KBM-7 (cell line): ENCODE measurements around the gene GPHB5.
"Not testable (repeated sequence)": the region's sequence is repeated elsewhere in the genome, so short reads cannot be mapped to it uniquely, and the experiment has no call there.

Experiments used
- DNase-seq: peaks from one replicate; pipeline ENCODE4 v3.0.0-alpha.2; 2015
- in situ Hi-C: fragments of 300-500 bp; cut with MboI; formaldehyde crosslinking; loops from 2 replicates; pipeline ENCODE4 v1.14.3; 2020; ENCODE audit warnings: low sequenced_read_pairs, low pct_unique_long_range_greater_than_20kb, mixed read lengths

The GPHB5 gene

GRCh38 chr14:63297372-63298063 lies 21.2 kb downstream of the GPHB5 start:
- in situ Hi-C loops = no loop called here
- DNase-seq = no peak

- DNase-seq = no peak
- in situ Hi-C loops = no loop called here
Measured at GRCh38 chr14:63296060-63296563, 22.6 kb downstream of the GPHB5 start.

- DNase-seq = no peak
- in situ Hi-C loops = no loop called here
Measured at GRCh38 chr14:63295231-63295685, 23.5 kb downstream of the GPHB5 start.

- in situ Hi-C loops = no loop called here
- DNase-seq = no peak
Measured at GRCh38 chr14:63292805-63293204, 25.9 kb downstream of the GPHB5 start.

GRCh38 chr14:63290741-63291430 lies 27.8 kb downstream of the GPHB5 start:
- DNase-seq = no peak
- in situ Hi-C loops = no loop called here

GRCh38 chr14:63288853-63289252 lies 29.9 kb downstream of the GPHB5 start:
- in situ Hi-C loops = no loop called here

GRCh38 chr14:63287666-63288483 lies 30.9 kb downstream of the GPHB5 start:
- no peak for DNase-seq
- in situ Hi-C loops = no loop called here

More at GRCh38 chr14:63288853-63289252, 29.9 kb downstream of the GPHB5 start:
- DNase-seq = no peak

- DNase-seq = no peak
- in situ Hi-C loops = no loop called here
Measured at GRCh38 chr14:63286071-63286470, 32.7 kb downstream of the GPHB5 start.

GRCh38 chr14:63283884-63284248 lies 34.9 kb downstream of the GPHB5 start:
- DNase-seq = no peak
- in situ Hi-C loops = no loop called here

GRCh38 chr14:63282997-63283883 lies 35.5 kb downstream of the GPHB5 start:
- in situ Hi-C loops = no loop called here
- no peak for DNase-seq

- in situ Hi-C loops, DNase-seq: not testable (repeated sequence)
Measured at GRCh38 chr14:63279933-63280332, 38.8 kb downstream of the GPHB5 start.

- DNase-seq = no peak
- in situ Hi-C loops = no loop called here
Measured at GRCh38 chr14:63277591-63278183, 41.0 kb downstream of the GPHB5 start.

- in situ Hi-C loops = no loop called here
- peak; percentile 53 for DNase-seq
Measured at GRCh38 chr14:63276492-63277342, 42.0 kb downstream of the GPHB5 start.

- in situ Hi-C loops = no loop called here
- DNase-seq = no peak
Measured at GRCh38 chr14:63276016-63276415, 42.7 kb downstream of the GPHB5 start.

GRCh38 chr14:63275611-63276010 lies 43.1 kb downstream of the GPHB5 start:
- no peak for DNase-seq
- in situ Hi-C loops = no loop called here

- in situ Hi-C loops = loop anchor here (25.0 kb wide), 1 partner anchor 1087 kb away; no protein-coding TSS in a partner anchor
- no peak for DNase-seq
Measured at GRCh38 chr14:63273717-63274655, 44.7 kb downstream of the GPHB5 start.
